ENCODE measurements around the gene INHBB. TPM values are rescaled to one million over a fixed set of nuclear protein-coding genes. Genes with fewer than 3 reads are reported as not detected.

The INHBB gene
- total RNA-seq, 4 donors from 2014 or later = 3.1 to 23.8 (median 13.7) TPM

DNA sequence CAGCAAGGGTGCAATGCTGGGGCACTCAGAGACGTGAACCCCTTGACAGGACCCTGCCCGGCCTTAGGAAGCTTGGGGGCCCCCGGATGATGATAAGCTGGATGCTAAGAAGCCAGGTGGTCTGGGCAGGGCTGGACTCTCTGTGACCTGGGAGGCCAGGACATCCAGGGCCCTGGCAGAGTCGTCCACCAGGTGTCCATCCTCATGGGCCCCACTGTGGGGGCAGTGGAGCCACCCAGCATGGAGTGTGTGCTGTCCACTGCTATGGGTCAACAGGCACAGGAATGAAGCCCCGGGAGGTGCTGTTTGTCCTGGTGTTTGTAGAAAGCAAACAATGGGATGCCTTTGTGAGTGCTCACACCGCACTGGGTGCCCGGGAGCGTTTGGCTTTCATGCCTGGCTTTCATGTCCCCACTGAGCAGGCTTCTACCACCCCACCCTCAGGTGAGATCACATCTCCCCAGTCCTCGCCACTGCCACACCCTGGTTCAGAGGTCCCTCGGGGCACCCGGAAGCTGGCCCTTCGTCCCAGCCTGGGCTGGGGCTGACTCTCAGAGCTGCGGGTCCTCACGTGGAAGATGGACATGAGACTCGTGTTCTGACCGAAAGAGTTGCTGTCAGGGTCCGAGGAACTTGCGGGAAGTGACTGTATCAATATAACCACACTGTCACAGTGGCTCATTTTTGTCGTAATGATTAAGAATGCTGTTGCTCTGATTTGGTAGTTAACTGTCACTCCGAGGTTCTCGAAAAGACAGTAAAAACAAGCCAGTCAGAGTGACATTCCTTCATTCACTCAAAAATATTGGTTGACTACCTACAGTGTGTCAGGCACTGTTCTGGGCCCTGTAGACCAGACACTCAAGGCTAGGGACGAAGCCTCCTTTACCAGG is 53.3 kb downstream of the INHBB start:
- Histone ChIP-seq H3K9me3 (no peaks in the 10 kb centered on the region), H3K27me3 (no peaks in the 10 kb centered on the region), H3K36me3 (no peaks in the 10 kb centered on the region), H3K4me1 (no peaks in the 10 kb centered on the region), H3K4me3 (no peak overlapping the region), H3K27ac (no peak overlapping the region)
- DNase-seq (no peak), ATAC-seq (no peak)
- in situ Hi-C loops (cut with MboI; ENCODE audit: low sequenced_read_pairs in 4 of 4) = no loop called here
- TF ChIP-seq POLR2A (IDR thresholded peaks at IDR 0.05) = no peak
- TF ChIP-seq, protein P1, sequence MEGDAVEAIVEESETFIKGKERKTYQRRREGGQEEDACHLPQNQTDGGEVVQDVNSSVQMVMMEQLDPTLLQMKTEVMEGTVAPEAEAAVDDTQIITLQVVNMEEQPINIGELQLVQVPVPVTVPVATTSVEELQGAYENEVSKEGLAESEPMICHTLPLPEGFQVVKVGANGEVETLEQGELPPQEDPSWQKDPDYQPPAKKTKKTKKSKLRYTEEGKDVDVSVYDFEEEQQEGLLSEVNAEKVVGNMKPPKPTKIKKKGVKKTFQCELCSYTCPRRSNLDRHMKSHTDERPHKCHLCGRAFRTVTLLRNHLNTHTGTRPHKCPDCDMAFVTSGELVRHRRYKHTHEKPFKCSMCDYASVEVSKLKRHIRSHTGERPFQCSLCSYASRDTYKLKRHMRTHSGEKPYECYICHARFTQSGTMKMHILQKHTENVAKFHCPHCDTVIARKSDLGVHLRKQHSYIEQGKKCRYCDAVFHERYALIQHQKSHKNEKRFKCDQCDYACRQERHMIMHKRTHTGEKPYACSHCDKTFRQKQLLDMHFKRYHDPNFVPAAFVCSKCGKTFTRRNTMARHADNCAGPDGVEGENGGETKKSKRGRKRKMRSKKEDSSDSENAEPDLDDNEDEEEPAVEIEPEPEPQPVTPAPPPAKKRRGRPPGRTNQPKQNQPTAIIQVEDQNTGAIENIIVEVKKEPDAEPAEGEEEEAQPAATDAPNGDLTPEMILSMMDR (IDR thresholded peaks at IDR 0.05 in 4 of 5, conservative IDR thresholded peaks at IDR 0.05 in 1 of 5) = no peak
- intact Hi-C loops (cut with DNase I; ENCODE audit: low total_unique reads) = no loop called here

DNA sequence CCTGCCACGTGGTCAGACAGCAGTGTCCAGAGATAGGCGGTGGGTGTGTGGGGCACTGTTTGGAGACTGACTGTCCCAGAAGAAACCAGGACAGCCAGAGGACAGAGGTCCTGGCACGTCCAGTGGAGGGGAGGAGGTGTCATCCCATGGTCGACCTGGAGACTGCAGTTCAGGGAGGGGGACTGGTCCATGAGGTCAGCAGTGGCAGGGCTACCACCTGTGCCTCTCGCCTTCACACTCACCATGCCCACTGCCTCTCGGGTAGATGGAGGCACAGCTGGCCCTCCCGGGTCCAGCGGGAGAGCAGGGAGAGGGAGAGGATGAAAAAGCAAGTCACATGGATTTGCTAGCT is 53.9 kb downstream of the INHBB start:
- Histone ChIP-seq H3K4me1 (no peaks in the 10 kb centered on the region), H3K27ac (no peak overlapping the region), H3K27me3 (no peaks in the 10 kb centered on the region), H3K36me3 (no peaks in the 10 kb centered on the region), H3K4me3 (no peak overlapping the region), H3K9me3 (no peaks in the 10 kb centered on the region)
- in situ Hi-C loops (cut with MboI; ENCODE audit: low sequenced_read_pairs in 4 of 4) (no loop called here), intact Hi-C loops (cut with DNase I; ENCODE audit: low total_unique reads) (no loop called here)
- ATAC-seq (no peak), DNase-seq (no peak)
- no peak for TF ChIP-seq POLR2A (IDR thresholded peaks at IDR 0.05)
- TF ChIP-seq, protein P1 (IDR thresholded peaks at IDR 0.05 in 4 of 5, conservative IDR thresholded peaks at IDR 0.05 in 1 of 5) = no peak

DNA sequence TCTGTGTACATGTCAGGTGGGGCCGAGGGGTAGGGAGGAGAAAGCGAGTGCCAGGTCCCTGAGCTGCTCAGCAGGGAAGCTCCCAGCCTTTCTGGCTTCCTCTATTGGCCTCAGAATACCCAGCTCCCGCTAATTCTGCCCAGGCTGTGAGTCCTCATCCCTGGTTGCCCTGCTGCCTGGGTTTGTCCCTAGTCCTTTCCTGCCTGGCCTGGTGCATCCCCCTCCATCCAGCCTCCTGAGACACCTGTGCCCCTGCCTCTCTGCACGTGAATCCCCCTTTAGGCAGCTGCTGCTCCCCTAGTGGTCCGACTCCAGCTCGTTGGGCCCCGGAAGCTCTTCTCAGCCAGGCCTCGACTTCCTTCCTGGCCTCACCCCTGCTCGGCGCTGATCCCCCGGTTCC is 54.6 kb downstream of the INHBB start:
- in situ Hi-C loops (cut with MboI; ENCODE audit: low sequenced_read_pairs in 4 of 4) = no loop called here
- ATAC-seq (no peak), DNase-seq (no peak)
- TF ChIP-seq POLR2A (IDR thresholded peaks at IDR 0.05) = no peak
- TF ChIP-seq, protein P1 (IDR thresholded peaks at IDR 0.05 in 4 of 5, conservative IDR thresholded peaks at IDR 0.05 in 1 of 5) = no peak
- Histone ChIP-seq H3K27ac (no peak overlapping the region), H3K27me3 (no peaks in the 10 kb centered on the region), H3K36me3 (no peaks in the 10 kb centered on the region), H3K4me3 (no peak overlapping the region), H3K4me1 (no peaks in the 10 kb centered on the region), H3K9me3 (no peaks in the 10 kb centered on the region)
- intact Hi-C loops (cut with DNase I; ENCODE audit: low total_unique reads) = no loop called here

Other genes starting within 250 kb of the INHBB start
- gene TMEM185B, start 122.7 kb upstream of the INHBB start, total RNA-seq = 10 to 100 TPM; 10.8 to 23.5 (median 15.4) TPM
- 10 to 100 TPM; 20.1 to 45.0 (median 30.4) TPM for gene RALB, start 93.3 kb upstream of the INHBB start, total RNA-seq

Measured in gastrocnemius medialis (tissue), 4 donors.